Hepatocyte (in vitro differentiated cells): Measurements from ENCODE around the gene RFTN1. TPM values are rescaled to one million over a fixed set of nuclear protein-coding genes. Genes with fewer than 3 reads are reported as not detected.

ENCODE experiments used
- DNase-seq: peaks from one replicate; pipeline ENCODE4 v3.0.0-alpha.2; 2016; ENCODE audit warnings: low spot score
- H2AFZ ChIP-seq: fragments of 200-600 bp; sonication (generic); 2 replicates; pipeline ENCODE4 v1.6.0; 2016; ENCODE audit warnings: antibody characterized with exemption, mild to moderate bottlenecking
- H3K27ac ChIP-seq: fragments of 200-600 bp; sonication (generic); 2 replicates; pipeline ENCODE4 v1.5.1; 2016; ENCODE audit warnings: mild to moderate bottlenecking
- H3K27me3 ChIP-seq: fragments of 200-600 bp; sonication (generic); 2 replicates; pipeline ENCODE4 v1.6.1; 2016
- H3K36me3 ChIP-seq: fragments of 200-600 bp; sonication (generic); replicated peaks from 2 replicates; pipeline ENCODE4 v1.5.1; 2016; ENCODE audit warnings: low read depth; ENCODE audit not compliant: insufficient read depth
- H3K4me1 ChIP-seq: fragments of 200-600 bp; sonication (generic); 2 replicates; pipeline ENCODE4 v1.5.1; 2016; ENCODE audit warnings: mild to moderate bottlenecking, moderate library complexity; ENCODE audit not compliant: insufficient read depth
- H3K4me2 ChIP-seq: fragments of 200-600 bp; sonication (generic); 2 replicates; pipeline ENCODE4 v1.6.0; 2016
- H3K4me3 ChIP-seq: fragments of 200-600 bp; sonication (generic); 2 replicates; pipeline ENCODE4 v1.5.1; 2016; ENCODE audit warnings: mild to moderate bottlenecking
- H3K79me2 ChIP-seq: fragments of 200-600 bp; sonication (generic); 2 replicates; pipeline ENCODE4 v1.6.0; 2017; ENCODE audit warnings: mild to moderate bottlenecking
- H3K9me2 ChIP-seq: fragments of 200-600 bp; sonication (generic); replicated peaks from 2 replicates; pipeline ENCODE4 v1.6.0; 2017; ENCODE audit warnings: mild to moderate bottlenecking; ENCODE audit not compliant: insufficient read depth
- H3K9me3 ChIP-seq: fragments of 200-600 bp; sonication (generic); 2 replicates; pipeline ENCODE4 v1.5.1; 2016; ENCODE audit warnings: low read depth, mild to moderate bottlenecking
- H4K20me1 ChIP-seq: fragments of 200-600 bp; sonication (generic); 2 replicates; pipeline ENCODE4 v1.6.0; 2016; ENCODE audit warnings: mild to moderate bottlenecking; ENCODE audit not compliant: insufficient read depth, poor library complexity, severe bottlenecking
- EZH2 ChIP-seq: fragments of 200-600 bp; sonication (generic); IDR thresholded peaks from 2 replicates; pipeline ENCODE4 v1.6.1; 2016; ENCODE audit warnings: antibody characterized with exemption, mild to moderate bottlenecking, borderline replicate concordance
- EZH2phosphoT487 ChIP-seq: fragments of 200-600 bp; sonication (generic); IDR thresholded peaks from one replicate; pipeline ENCODE4 v1.6.1; 2018; ENCODE audit warnings: antibody characterized with exemption, mild to moderate bottlenecking, low read depth, moderate library complexity; ENCODE audit not compliant: unreplicated experiment, severe bottlenecking
- WGBS: methylation state at CpG from one replicate; pipeline ENCODE4 v1.1.6; 2016; ENCODE audit warnings: low lambda C conversion rate; ENCODE audit errors: missing lambda C conversion rate; 5-methylcytosine and 5-hydroxymethylcytosine counted together
- polyA plus RNA-seq: library from polyadenylated mRNA; unstranded; fragments of >200 nt; fragmentation: Nextera tagmentation; extraction: Ambion mirVana; gene quantifications from 2 replicates; pipeline ENCODE4 v1.2.1, GENCODE V29; 2016
- total RNA-seq: library from RNA; depleted of rRNA; stranded (reverse); fragments of >200 nt; gene quantifications from 2 replicates; pipeline ENCODE4 v1.2.3, GENCODE V29; 2014
- TF ChIP-seq, protein P1 (sequence below): fragments of 200-600 bp; sonication (generic); IDR thresholded peaks from 2 replicates; pipeline ENCODE4 v1.5.1; 2016; ENCODE audit warnings: antibody characterized with exemption, mild to moderate bottlenecking; ENCODE audit not compliant: poor library complexity

Gene RFTN1
- total and polyA plus RNA-seq, 2 experiments from 2014 or later: 10.0 to 14.9 TPM

GRCh38 chr3:16396202-16396601, 117.3 kb downstream of the RFTN1 start:
- Histone ChIP-seq H3K27me3 (no peaks in the 10 kb centered on the region), H3K9me3 (no peaks in the 10 kb centered on the region), H3K4me3 (no peak overlapping the region), H3K4me1 (no peaks in the 10 kb centered on the region), H4K20me1 (no peaks in the 10 kb centered on the region), H3K36me3 (no peaks in the 10 kb centered on the region), H3K9me2 (no peaks in the 10 kb centered on the region), H3K27ac (no peak overlapping the region), H2AFZ (no peak overlapping the region), H3K4me2 (no peak overlapping the region), H3K79me2 (no peaks in the 10 kb centered on the region)
- no peak for DNase-seq
- TF ChIP-seq EZH2phosphoT487 (no peak), EZH2 (no peak)
- TF ChIP-seq, protein P1, sequence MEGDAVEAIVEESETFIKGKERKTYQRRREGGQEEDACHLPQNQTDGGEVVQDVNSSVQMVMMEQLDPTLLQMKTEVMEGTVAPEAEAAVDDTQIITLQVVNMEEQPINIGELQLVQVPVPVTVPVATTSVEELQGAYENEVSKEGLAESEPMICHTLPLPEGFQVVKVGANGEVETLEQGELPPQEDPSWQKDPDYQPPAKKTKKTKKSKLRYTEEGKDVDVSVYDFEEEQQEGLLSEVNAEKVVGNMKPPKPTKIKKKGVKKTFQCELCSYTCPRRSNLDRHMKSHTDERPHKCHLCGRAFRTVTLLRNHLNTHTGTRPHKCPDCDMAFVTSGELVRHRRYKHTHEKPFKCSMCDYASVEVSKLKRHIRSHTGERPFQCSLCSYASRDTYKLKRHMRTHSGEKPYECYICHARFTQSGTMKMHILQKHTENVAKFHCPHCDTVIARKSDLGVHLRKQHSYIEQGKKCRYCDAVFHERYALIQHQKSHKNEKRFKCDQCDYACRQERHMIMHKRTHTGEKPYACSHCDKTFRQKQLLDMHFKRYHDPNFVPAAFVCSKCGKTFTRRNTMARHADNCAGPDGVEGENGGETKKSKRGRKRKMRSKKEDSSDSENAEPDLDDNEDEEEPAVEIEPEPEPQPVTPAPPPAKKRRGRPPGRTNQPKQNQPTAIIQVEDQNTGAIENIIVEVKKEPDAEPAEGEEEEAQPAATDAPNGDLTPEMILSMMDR: no peak
- WGBS: 55% methylated on average over 4 of the region's 4 CpGs

- H4K20me1 ChIP-seq: no peaks in the 10 kb centered on the region
- no peaks in the 10 kb centered on the region for H3K79me2 ChIP-seq
- H2AFZ ChIP-seq: no peak overlapping the region
- H3K36me3 ChIP-seq: no peaks in the 10 kb centered on the region
- H3K4me2 ChIP-seq: no peak overlapping the region
- H3K9me2 ChIP-seq: no peaks in the 10 kb centered on the region
- no peak overlapping the region for H3K27ac ChIP-seq
- 47% methylated on average over 3 of the region's 3 CpGs for WGBS
- TF ChIP-seq EZH2: no peak
- TF ChIP-seq, protein P1: no peak
- TF ChIP-seq EZH2phosphoT487: no peak
- H3K27me3 ChIP-seq: no peaks in the 10 kb centered on the region
- no peak overlapping the region for H3K4me3 ChIP-seq
- H3K4me1 ChIP-seq: peaks cover 2% of the 10 kb centered on the region
- H3K9me3 ChIP-seq: no peaks in the 10 kb centered on the region
- no peak for DNase-seq
These were observed 118.3 kb downstream of the RFTN1 start for GRCh38 chr3:16395212-16395611.

- Histone ChIP-seq H3K27me3 (no peaks in the 10 kb centered on the region), H3K4me2 (no peak overlapping the region), H3K9me3 (no peaks in the 10 kb centered on the region), H3K4me3 (no peak overlapping the region), H3K36me3 (no peaks in the 10 kb centered on the region), H3K9me2 (no peaks in the 10 kb centered on the region), H3K27ac (no peak overlapping the region), H2AFZ (no peak overlapping the region), H3K79me2 (no peaks in the 10 kb centered on the region), H3K4me1 (peaks cover 8% of the 10 kb centered on the region), H4K20me1 (no peaks in the 10 kb centered on the region)
- WGBS: 60% methylated on average over 1 of the region's 1 CpG
- DNase-seq: no peak
- TF ChIP-seq EZH2: no peak
- TF ChIP-seq EZH2phosphoT487: no peak
- TF ChIP-seq, protein P1: no peak
These were observed 118.9 kb downstream of the RFTN1 start for GRCh38 chr3:16394639-16395038.

- WGBS: 44% methylated on average over 1 of the region's 1 CpG
- Histone ChIP-seq H3K27ac (no peak overlapping the region), H3K79me2 (no peaks in the 10 kb centered on the region), H3K4me3 (no peak overlapping the region), H3K27me3 (no peaks in the 10 kb centered on the region), H4K20me1 (no peaks in the 10 kb centered on the region), H3K4me1 (peaks cover 15% of the 10 kb centered on the region), H3K9me2 (no peaks in the 10 kb centered on the region), H3K4me2 (no peak overlapping the region), H3K36me3 (no peaks in the 10 kb centered on the region), H2AFZ (no peak overlapping the region), H3K9me3 (no peaks in the 10 kb centered on the region)
- DNase-seq: no peak
- TF ChIP-seq, protein P1: no peak
- no peak for TF ChIP-seq EZH2
These were observed 120.8 kb downstream of the RFTN1 start for GRCh38 chr3:16392717-16393116.
